GM04504 (cell line): ENCODE measurements around the gene STRADA.
"Not testable (repeated sequence)": the region's sequence is repeated elsewhere in the genome, so short reads cannot be mapped to it uniquely, and the experiment has no call there.

Experiments used
- DNase-seq: peaks from one replicate; pipeline ENCODE4 v3.0.0-alpha.2; 2012; ENCODE audit warnings: low read depth

Gene STRADA

GRCh38 chr17:63754046-63754445 lies 12.4 kb upstream of the STRADA start:
- DNase-seq, result no peak

GRCh38 chr17:63753215-63753614 lies 11.6 kb upstream of the STRADA start:
- DNase-seq, result no peak

GRCh38 chr17:63752707-63753106 lies 11.1 kb upstream of the STRADA start:
- no peak for DNase-seq

- DNase-seq, result no peak
Observed at GRCh38 chr17:63751806-63752205, 10.2 kb upstream of the STRADA start.

GRCh38 chr17:63741143-63741407 lies 524 bp downstream of the STRADA start:
- no peak for DNase-seq

- no peak for DNase-seq
Observed at GRCh38 chr17:63740464-63741142, 996 bp downstream of the STRADA start.

GRCh38 chr17:63735691-63736090 lies 5.9 kb downstream of the STRADA start:
- no peak for DNase-seq

- DNase-seq, result no peak
Observed at GRCh38 chr17:63722403-63722802, 19.2 kb downstream of the STRADA start.

- not testable (repeated sequence) for DNase-seq
Observed at GRCh38 chr17:63720194-63720593, 21.4 kb downstream of the STRADA start.

GRCh38 chr17:63718988-63719387 lies 22.6 kb downstream of the STRADA start:
- DNase-seq, result no peak

- no peak for DNase-seq
Observed at GRCh38 chr17:63716426-63716825, 25.2 kb downstream of the STRADA start.

- DNase-seq, result no peak
Observed at GRCh38 chr17:63714550-63715277, 26.9 kb downstream of the STRADA start.

- no peak for DNase-seq
Observed at GRCh38 chr17:63709110-63709509, 32.5 kb downstream of the STRADA start.

- DNase-seq, result no peak
Observed at GRCh38 chr17:63707151-63707550, 34.4 kb downstream of the STRADA start.

- DNase-seq, result no peak
Observed at GRCh38 chr17:63706336-63707082, 35.1 kb downstream of the STRADA start.

- DNase-seq, result no peak
Observed at GRCh38 chr17:63705657-63706056, 35.9 kb downstream of the STRADA start.

GRCh38 chr17:63704836-63705235 lies 36.8 kb downstream of the STRADA start:
- DNase-seq, result no peak

GRCh38 chr17:63704259-63704576 lies 37.4 kb downstream of the STRADA start:
- DNase-seq, result no peak

GRCh38 chr17:63703556-63704258 lies 37.9 kb downstream of the STRADA start:
- DNase-seq, result no peak

- DNase-seq, result no peak
Observed at GRCh38 chr17:63703029-63703428, 38.6 kb downstream of the STRADA start.

GRCh38 chr17:63702721-63703015 lies 38.9 kb downstream of the STRADA start:
- DNase-seq, result no peak

- DNase-seq, result no peak
Observed at GRCh38 chr17:63701868-63702720, 39.5 kb downstream of the STRADA start.
